GM12801 (cell line): Measurements from ENCODE around the gene RASL11A.

Source experiments
- TF ChIP-seq, protein P1 (sequence below): IDR thresholded peaks from one replicate; pipeline ENCODE4 v1.5.1; 2011; ENCODE audit warnings: control low read depth; ENCODE audit not compliant: insufficient read length; ENCODE audit errors: extremely low read depth

RASL11A gene

DNA sequence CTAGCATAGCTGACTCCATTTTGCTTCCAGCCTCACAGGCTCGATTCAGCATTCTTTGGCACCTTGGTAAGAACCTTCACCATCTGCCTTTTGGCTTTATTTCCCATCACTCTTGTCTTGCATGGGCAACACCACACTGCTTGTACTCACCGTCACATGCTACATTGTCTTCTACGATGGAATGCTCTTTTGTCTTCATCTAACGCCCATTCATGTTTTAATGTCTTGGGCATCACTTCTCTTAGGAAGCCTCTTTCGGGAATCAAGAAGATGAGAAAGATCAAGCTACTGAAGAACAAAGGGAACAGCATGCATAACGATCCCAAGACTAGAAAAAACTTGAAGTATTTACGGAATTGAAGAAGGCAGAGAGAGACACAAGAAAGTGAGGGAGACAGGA is 25.0 kb upstream of the RASL11A start:
- TF ChIP-seq, protein P1, sequence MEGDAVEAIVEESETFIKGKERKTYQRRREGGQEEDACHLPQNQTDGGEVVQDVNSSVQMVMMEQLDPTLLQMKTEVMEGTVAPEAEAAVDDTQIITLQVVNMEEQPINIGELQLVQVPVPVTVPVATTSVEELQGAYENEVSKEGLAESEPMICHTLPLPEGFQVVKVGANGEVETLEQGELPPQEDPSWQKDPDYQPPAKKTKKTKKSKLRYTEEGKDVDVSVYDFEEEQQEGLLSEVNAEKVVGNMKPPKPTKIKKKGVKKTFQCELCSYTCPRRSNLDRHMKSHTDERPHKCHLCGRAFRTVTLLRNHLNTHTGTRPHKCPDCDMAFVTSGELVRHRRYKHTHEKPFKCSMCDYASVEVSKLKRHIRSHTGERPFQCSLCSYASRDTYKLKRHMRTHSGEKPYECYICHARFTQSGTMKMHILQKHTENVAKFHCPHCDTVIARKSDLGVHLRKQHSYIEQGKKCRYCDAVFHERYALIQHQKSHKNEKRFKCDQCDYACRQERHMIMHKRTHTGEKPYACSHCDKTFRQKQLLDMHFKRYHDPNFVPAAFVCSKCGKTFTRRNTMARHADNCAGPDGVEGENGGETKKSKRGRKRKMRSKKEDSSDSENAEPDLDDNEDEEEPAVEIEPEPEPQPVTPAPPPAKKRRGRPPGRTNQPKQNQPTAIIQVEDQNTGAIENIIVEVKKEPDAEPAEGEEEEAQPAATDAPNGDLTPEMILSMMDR = no peak

DNA sequence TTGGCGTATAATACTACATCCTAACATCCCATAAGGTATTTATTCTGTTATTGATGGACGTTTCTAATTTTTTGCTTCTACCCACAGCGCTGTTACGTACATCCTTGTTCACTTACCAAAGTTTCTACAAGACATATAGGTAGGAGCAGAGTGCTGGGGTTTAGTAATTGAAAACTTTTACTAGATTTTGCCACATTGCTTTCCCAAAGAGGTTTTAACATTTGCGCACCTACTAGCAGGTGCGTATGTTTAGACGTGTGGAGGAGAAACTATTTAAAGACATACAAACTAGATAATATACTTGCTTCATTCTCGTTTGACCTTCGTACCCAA is 19.8 kb upstream of the RASL11A start:
- TF ChIP-seq, protein P1 = no peak

DNA sequence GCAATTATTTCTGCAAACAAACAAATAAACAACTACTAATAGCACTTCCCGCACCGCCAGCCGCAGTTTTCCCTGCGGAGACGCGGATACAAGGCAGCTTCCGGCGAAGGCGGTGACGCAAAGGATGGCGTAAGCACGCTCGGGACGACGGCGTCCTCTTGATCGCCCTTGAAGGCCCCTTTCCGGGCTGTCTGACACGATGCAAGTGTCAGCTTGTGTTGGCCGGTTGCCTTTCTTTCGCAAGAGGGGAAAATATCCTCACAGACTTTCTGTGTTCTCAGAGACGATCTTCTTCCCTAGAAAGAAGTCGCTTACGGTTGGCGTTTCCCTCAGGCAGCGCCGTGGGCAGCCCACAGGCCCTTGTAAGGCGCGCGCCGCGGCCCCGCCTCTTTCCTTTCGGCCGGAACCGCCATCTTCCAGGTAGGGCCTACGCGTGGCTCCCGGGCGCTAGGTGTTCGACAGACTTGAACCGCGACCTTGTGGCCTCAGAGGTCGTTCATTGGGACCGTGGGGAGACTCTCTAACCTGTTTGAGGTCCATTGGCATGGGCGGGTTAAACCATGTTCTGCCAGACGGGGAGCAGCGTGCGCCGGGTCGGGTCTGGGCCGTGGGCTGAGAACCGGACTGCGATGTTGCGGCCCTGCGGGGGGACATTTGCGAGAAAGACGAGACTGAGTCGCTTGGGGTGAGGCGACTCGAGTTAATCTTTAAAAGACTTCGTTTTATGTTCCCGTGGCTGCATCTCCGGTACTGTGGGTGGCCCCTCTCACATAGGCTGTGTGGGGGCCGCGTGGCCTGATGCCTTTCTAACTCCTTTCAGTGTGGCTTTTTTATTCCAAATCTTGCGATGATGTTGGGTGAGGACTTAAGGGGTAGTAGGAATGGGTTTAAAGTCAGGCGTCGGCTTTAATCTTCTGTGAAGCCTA is 19.2 kb upstream of the RASL11A start, which contains the start of gene RPL21:
RPL21 (plus strand) TSS at position 393 of the 926 bp plus-strand sequence. CDS start 2,219 bp downstream, outside the sequence.
- TF ChIP-seq, protein P1 = no peak

DNA sequence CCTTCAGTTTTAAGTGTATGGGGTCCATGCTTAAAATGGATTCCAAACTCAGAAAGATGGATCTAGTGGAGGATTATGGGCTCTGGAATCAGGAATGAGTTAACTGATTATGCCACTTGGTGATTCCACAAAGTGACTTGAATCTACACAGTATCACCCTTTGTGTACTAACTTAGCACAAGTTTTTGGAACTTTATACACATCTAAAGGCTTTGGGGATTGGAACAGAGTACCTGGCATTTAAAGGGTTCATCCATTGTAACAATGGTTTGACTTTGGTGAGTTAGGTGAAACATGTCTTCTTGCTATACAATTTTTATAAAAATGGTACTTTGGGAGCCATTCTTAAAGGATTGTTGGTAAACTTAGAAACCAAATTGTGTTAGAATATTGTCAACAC is 18.2 kb upstream of the RASL11A start:
- TF ChIP-seq, protein P1 = no peak

DNA sequence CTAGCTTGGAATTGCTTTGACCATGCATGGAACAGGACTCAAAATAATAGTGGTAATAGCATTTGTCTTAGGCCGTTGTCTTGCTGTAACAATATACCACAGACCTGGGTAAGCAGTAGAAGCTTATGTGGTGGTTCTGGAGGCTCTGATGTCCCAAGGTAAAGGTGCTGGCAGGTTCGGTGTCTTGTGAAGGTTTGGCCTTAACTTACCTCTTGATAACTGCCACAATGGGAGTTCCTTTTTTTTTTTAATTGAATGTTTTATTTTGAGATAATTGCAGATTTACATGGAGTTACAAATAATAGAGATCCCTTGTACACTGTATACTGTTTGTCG is 13.4 kb upstream of the RASL11A start:
- TF ChIP-seq, protein P1 = no peak

DNA sequence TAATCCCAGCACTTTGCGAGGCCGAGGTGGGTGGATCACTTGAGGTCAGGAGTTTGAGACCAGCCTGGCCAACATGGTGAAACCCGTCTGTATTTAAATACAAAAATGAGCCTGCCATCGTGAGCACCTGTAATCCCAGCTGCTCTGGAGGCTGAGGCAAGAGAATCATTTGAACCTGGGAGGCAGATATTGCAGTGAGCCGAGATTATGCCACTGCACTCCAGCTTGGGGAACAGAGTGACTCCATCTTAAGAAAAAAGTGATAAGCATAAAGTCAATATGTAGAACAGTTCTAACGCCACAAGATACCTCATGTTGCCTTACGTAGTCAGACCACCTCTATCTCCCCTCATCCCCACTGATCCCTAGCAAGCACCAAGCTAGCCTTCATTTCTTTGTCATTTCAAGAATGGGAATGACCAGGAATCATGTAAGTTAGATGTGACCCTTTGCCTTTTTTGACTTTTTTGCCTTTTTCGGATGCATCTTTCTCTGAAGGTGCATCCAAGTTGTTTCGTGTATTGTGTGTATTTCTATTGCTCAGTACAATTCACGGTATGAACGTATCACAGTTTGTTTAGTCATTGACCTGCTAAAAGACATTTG is 12.9 kb upstream of the RASL11A start:
- TF ChIP-seq, protein P1 = no peak

DNA sequence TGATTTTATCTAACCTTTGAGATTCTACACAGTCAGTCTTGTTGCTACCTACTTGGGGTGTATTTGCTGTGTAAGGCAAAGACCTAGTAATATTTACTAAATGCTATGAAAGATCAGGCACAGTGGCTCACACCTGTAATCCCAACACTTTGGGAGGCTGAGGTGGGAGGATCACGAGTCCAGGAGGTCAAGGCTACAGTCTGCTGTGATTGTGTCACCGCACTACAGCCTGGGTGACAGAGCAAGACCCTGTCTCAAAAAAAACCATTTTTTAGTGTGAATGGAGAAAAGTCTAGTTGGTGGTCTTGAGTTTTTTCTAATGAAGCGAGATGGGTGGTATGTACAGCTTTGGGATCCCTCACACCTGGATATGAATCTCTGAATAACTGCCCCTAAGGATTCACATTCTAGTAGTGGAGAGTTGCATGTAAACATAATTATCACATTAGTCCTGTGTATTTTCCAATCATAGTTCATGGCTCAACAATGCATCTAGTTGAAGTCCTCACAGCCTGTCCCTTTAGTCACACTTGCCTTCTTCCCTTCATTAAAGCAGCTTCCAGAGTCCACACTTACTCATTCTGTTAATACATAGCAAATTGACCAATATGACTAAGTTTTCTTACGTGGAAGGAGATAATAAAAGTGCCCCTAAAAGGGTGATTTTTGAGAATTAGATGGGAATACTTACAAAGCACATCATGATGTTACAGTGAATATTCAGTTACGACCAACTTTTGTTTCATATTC is 11.8 kb upstream of the RASL11A start:
- TF ChIP-seq, protein P1 = no peak
